HCT116 (cell line): ENCODE data around the gene NBAS. TPM values are rescaled to one million over a fixed set of nuclear protein-coding genes. Genes with fewer than 3 reads are reported as not detected.

Experiments
- ATAC-seq: fragments of 200-7000 bp; cut with Tn5 transposase; 2 replicates; pipeline ENCODE4 v1.9.1; 2020; ENCODE audit warnings: mild to moderate bottlenecking, moderate library complexity
- BruUV-seq: library from RNA; stranded (reverse); fragments of 400-500 nt; replicated peaks from 2 replicates; lab custom pipeline; 2021; lab: Mats Ljungman, UMichigan
- CTCF ChIA-PET: fragments of 300-600 bp; sonication (Branson Sonifier 250); formaldehyde crosslinking; loops from one replicate; lab custom pipeline; 2021; ENCODE audit warnings: antibody characterized with exemption; lab: Charles Lee
- POLR2A ChIA-PET: fragments of 300-600, 350-600 bp; sonication (Branson Sonifier 250); formaldehyde crosslinking; loops from one replicate; lab custom pipeline; 2021; ENCODE audit warnings: antibody characterized with exemption; lab: Charles Lee
- RAD21 ChIA-PET, 2 experiments: fragments of 300-600 bp; sonication (Branson Sonifier 250); formaldehyde crosslinking; loops; one replicate each; lab custom pipeline; 2023; ENCODE audit warnings: low total read pairs in 2 of 2; ENCODE audit not compliant: uncharacterized antibody in 2 of 2, unreplicated experiment in 2 of 2, low non-redundant PET in 1 of 2; lab: Charles Lee
- DNase-seq: peaks from one replicate; pipeline ENCODE4 v3.0.0-alpha.2; 2010; ENCODE audit warnings: low read depth, low spot score
- H2AFZ ChIP-seq: fragments of 200-600 bp; shearing (Covaris generic), sonication (generic); 2 replicates; pipeline ENCODE4 v1.6.1; 2017; ENCODE audit warnings: low read depth, mixed run types, mixed read lengths, antibody characterized with exemption, low read length; ENCODE audit not compliant: poor library complexity, severe bottlenecking
- H3K27ac ChIP-seq: 2 replicates; pipeline ENCODE4 v1.5.1; 2012; ENCODE audit warnings: low read depth, low read length
- H3K27me3 ChIP-seq: fragments of 200-600 bp; sonication (generic); 2 replicates; pipeline ENCODE4 v1.6.1; 2016; ENCODE audit warnings: mixed run types, low read length, mixed read lengths; ENCODE audit not compliant: insufficient read depth
- H3K36me3 ChIP-seq, 2 experiments: fragments of 200-500 bp in 1 of 2; fragments of 200-600 bp in 1 of 2; sonication (Bioruptor generic) in 1 of 2; sonication (generic) in 1 of 2; 2 replicates each; pipeline versions ENCODE4 v1.5.1 to v1.6.1; 2014 to 2016; ENCODE audit warnings: low read length in 2 of 2, inconsistent platforms in 1 of 2, mixed read lengths in 1 of 2, mixed run types in 1 of 2; ENCODE audit not compliant: insufficient read depth in 2 of 2, control insufficient read depth in 1 of 2
- H3K4me1 ChIP-seq, 2 experiments: fragments of 200-600 bp in 1 of 2; sonication (generic) in 1 of 2; 2 replicates each; pipeline versions ENCODE4 v1.5.1 to v1.6.1; 2012 to 2017; ENCODE audit warnings: low read length in 2 of 2, inconsistent platforms in 1 of 2, mild to moderate bottlenecking in 1 of 2, mixed read lengths in 1 of 2, mixed run types in 1 of 2, moderate library complexity in 1 of 2; ENCODE audit not compliant: insufficient read depth in 2 of 2, control insufficient read depth in 1 of 2
- H3K4me2 ChIP-seq: fragments of 200-600 bp; sonication (generic); 2 replicates; pipeline ENCODE4 v1.6.1; 2017; ENCODE audit warnings: mixed run types, low read length, mixed read lengths
- H3K4me3 ChIP-seq, 2 experiments: fragments of 200-600 bp in 1 of 2; sonication (generic) in 1 of 2; replicated peaks in 1 of 2; 2 replicates each; pipeline ENCODE4 v1.5.1; 2011 to 2016; ENCODE audit warnings: low read length in 2 of 2, control low read depth in 1 of 2, low read depth in 1 of 2, mild to moderate bottlenecking in 1 of 2, mixed read lengths in 1 of 2, mixed run types in 1 of 2
- H3K79me2 ChIP-seq: fragments of 200-600 bp; sonication (generic); 2 replicates; pipeline ENCODE4 v1.6.1; 2017; ENCODE audit warnings: mild to moderate bottlenecking, mixed run types, low read length, moderate library complexity, mixed read lengths; ENCODE audit not compliant: insufficient read depth
- H3K9ac ChIP-seq: fragments of 200-600 bp; sonication (generic); 2 replicates; pipeline ENCODE4 v1.6.1; 2016; ENCODE audit warnings: low read length, mixed read lengths
- H3K9me2 ChIP-seq: fragments of 200-600 bp; sonication (generic), shearing (Covaris generic); 2 replicates; pipeline ENCODE4 v1.6.1; 2017; ENCODE audit warnings: mixed run types, mild to moderate bottlenecking, moderate library complexity; ENCODE audit not compliant: insufficient read depth
- H3K9me3 ChIP-seq, 2 experiments: fragments of 200-500 bp in 1 of 2; fragments of 200-600 bp in 1 of 2; sonication (Bioruptor generic) in 1 of 2; sonication (generic) in 1 of 2; 2 replicates each; pipeline ENCODE4 v1.6.1; 2014 to 2017; ENCODE audit warnings: low read length in 2 of 2, mixed read lengths in 2 of 2, inconsistent platforms in 1 of 2, low read depth in 1 of 2, mild to moderate bottlenecking in 1 of 2, mixed run types in 1 of 2, moderate library complexity in 1 of 2; ENCODE audit not compliant: control insufficient read depth in 1 of 2, insufficient read depth in 1 of 2
- H4K20me1 ChIP-seq: fragments of 200-600 bp; sonication (generic), shearing (Covaris generic); 2 replicates; pipeline ENCODE4 v1.6.1; 2017; ENCODE audit warnings: mixed run types, mild to moderate bottlenecking, moderate library complexity; ENCODE audit not compliant: insufficient read depth
- ATF3 ChIP-seq: IDR thresholded peaks from 2 replicates; pipeline ENCODE4 v1.6.1; 2012
- CEBPB ChIP-seq: IDR thresholded peaks from 2 replicates; pipeline ENCODE4 v1.6.1; 2012; ENCODE audit warnings: low read depth
- EGR1 ChIP-seq: IDR thresholded peaks from 2 replicates; pipeline ENCODE4 v1.6.1; 2012; ENCODE audit warnings: low read depth
- EZH2phosphoT487 ChIP-seq: fragments of 200-600 bp; IDR thresholded peaks from 2 replicates; pipeline ENCODE4 v1.6.1; 2018; ENCODE audit warnings: antibody characterized with exemption, borderline replicate concordance
- FOSL1 ChIP-seq: IDR thresholded peaks from 2 replicates; pipeline ENCODE4 v1.6.1; 2012; ENCODE audit warnings: low read depth
- POLR2A ChIP-seq: IDR thresholded peaks from 2 replicates; pipeline ENCODE4 v1.7.0; 2011; ENCODE audit warnings: borderline replicate concordance; ENCODE audit not compliant: insufficient read depth, insufficient read length; ENCODE audit errors: extremely low read depth
- RAD21 ChIP-seq: IDR thresholded peaks from 2 replicates; pipeline ENCODE4 v1.6.1; 2012; ENCODE audit warnings: low read depth, mild to moderate bottlenecking
- REST ChIP-seq: IDR thresholded peaks from 2 replicates; pipeline ENCODE4 v1.6.1; 2012; ENCODE audit warnings: low read depth
- SIN3A ChIP-seq: IDR thresholded peaks from 2 replicates; pipeline ENCODE4 v1.6.1; 2012; ENCODE audit warnings: low read depth
- TCF7L2 ChIP-seq: IDR thresholded peaks from 2 replicates; pipeline ENCODE4 v1.7.0; 2011; ENCODE audit warnings: borderline replicate concordance, inconsistent platforms; ENCODE audit not compliant: insufficient read depth, insufficient read length; ENCODE audit errors: extremely low read depth
- YY1 ChIP-seq: IDR thresholded peaks from 2 replicates; pipeline ENCODE4 v1.6.1; 2011; ENCODE audit warnings: low read length, low read depth, moderate library complexity, mild to moderate bottlenecking; ENCODE audit not compliant: insufficient replicate concordance; ENCODE audit errors: extremely low read depth
- intact Hi-C: fragments of 100-400 bp; cut with micrococcal nuclease; formaldehyde crosslinking; loops from 2 replicates; pipeline ENCODE4 v1.10.0; 2022
- total RNA-seq: library from RNA; stranded (reverse); gene quantifications from one replicate; pipeline ENCODE4 v1.2.1, GENCODE V29; 2021; ENCODE audit not compliant: unreplicated experiment

Gene NBAS
- total RNA-seq, 1 experiment from 2014 or later, result 32.8 TPM

- Histone ChIP-seq H3K27ac (no peak overlapping the region), H3K4me3 (no peak overlapping the region), H3K36me3 (no peaks in the 10 kb centered on the region), H3K9ac (no peak overlapping the region), H3K9me3 (no peaks in the 10 kb centered on the region), H3K4me1 (no peaks in the 10 kb centered on the region), H3K79me2 (no peaks in the 10 kb centered on the region), H4K20me1 (no peaks in the 10 kb centered on the region), H2AFZ (no peak overlapping the region), H3K27me3 (no peaks in the 10 kb centered on the region), H3K9me2 (no peaks in the 10 kb centered on the region), H3K4me2 (no peak overlapping the region)
- no peak for ATAC-seq
- ChIA-PET RAD21 (no interaction called here), POLR2A (no interaction called here), CTCF (no interaction called here)
- intact Hi-C loops, result no loop called here
- no peak for TF ChIP-seq CEBPB
- TF ChIP-seq EZH2phosphoT487, result no peak
- TF ChIP-seq REST, result no peak
- no peak for TF ChIP-seq ATF3
- TF ChIP-seq YY1, result no peak
- no peak for TF ChIP-seq TCF7L2
- no peak for TF ChIP-seq SIN3A
- no peak for TF ChIP-seq EGR1
- no peak for TF ChIP-seq FOSL1
- no peak for TF ChIP-seq POLR2A
- no peak for TF ChIP-seq RAD21
- no TSS peak for BruUV-seq
- DNase-seq, result no peak
Measured at GRCh38 chr2:15427987-15428386, 133.1 kb downstream of the NBAS start.
